ENCODE data around the gene RRBP1.

DNA sequence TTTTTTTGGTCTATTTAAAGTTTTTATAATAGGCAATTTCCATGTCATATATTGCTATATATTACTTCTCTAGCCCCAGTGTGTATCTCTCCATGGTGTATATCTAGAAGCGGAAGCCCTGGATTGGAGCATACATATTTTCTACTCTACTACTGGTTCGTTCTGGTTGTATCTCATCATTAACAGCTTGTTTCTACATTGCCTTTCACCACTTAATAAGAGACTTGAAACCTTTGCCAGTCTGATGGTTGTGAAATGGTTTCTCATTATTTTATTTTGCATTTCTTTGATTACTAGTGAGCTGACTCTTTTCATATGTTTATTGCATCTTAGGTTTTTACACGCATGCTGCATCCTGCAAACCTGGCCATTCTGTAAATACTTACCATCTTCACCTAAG lies 108.6 kb downstream of the RRBP1 start:
- TF ChIP-seq, protein P1, sequence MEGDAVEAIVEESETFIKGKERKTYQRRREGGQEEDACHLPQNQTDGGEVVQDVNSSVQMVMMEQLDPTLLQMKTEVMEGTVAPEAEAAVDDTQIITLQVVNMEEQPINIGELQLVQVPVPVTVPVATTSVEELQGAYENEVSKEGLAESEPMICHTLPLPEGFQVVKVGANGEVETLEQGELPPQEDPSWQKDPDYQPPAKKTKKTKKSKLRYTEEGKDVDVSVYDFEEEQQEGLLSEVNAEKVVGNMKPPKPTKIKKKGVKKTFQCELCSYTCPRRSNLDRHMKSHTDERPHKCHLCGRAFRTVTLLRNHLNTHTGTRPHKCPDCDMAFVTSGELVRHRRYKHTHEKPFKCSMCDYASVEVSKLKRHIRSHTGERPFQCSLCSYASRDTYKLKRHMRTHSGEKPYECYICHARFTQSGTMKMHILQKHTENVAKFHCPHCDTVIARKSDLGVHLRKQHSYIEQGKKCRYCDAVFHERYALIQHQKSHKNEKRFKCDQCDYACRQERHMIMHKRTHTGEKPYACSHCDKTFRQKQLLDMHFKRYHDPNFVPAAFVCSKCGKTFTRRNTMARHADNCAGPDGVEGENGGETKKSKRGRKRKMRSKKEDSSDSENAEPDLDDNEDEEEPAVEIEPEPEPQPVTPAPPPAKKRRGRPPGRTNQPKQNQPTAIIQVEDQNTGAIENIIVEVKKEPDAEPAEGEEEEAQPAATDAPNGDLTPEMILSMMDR (conservative IDR thresholded peaks at IDR 0.05; ENCODE audit: low read depth, low read length) = no peak
- TF ChIP-seq EZH2 (IDR thresholded peaks at IDR 0.05; ENCODE audit: borderline replicate concordance, low read depth, low read length, poor library complexity, severe bottlenecking) = no peak
